H4 (cell line): Measurements from ENCODE around the gene ARHGAP6. TPM values are rescaled to one million over a fixed set of nuclear protein-coding genes. Genes with fewer than 3 reads are reported as not detected.
"Not testable (repeated sequence)": the region's sequence is repeated elsewhere in the genome, so short reads cannot be mapped to it uniquely, and the experiment has no call there.

Experiments
- DNase-seq: peaks from one replicate; pipeline ENCODE4 v3.0.0-alpha.2; 2015; ENCODE audit warnings: low spot score
- total RNA-seq: library from RNA; depleted of rRNA; stranded (reverse); fragments of >200 nt; shearing (Covaris generic); gene quantifications from 2 replicates; pipeline ENCODE4 v1.2.3, GENCODE V29; 2014

The ARHGAP6 gene
- total RNA-seq, 1 experiment from 2014 or later = 0.14 TPM

- no peak for DNase-seq
Measured at GRCh38 chrX:11532291-11533078, 133.2 kb downstream of the ARHGAP6 start.

GRCh38 chrX:11531226-11531625 lies 134.5 kb downstream of the ARHGAP6 start:
- DNase-seq = no peak

- DNase-seq = no peak
Measured at GRCh38 chrX:11530621-11531020, 135.1 kb downstream of the ARHGAP6 start.

GRCh38 chrX:11528623-11529022 lies 137.1 kb downstream of the ARHGAP6 start:
- DNase-seq = no peak

- DNase-seq = no peak
Measured at GRCh38 chrX:11525685-11526084, 140.0 kb downstream of the ARHGAP6 start.

GRCh38 chrX:11519234-11519633 lies 146.5 kb downstream of the ARHGAP6 start:
- not testable (repeated sequence) for DNase-seq

GRCh38 chrX:11509786-11510185 lies 155.9 kb downstream of the ARHGAP6 start:
- no peak for DNase-seq

- DNase-seq = no peak
Measured at GRCh38 chrX:11504234-11504633, 161.5 kb downstream of the ARHGAP6 start.

GRCh38 chrX:11499076-11500044 lies 166.4 kb downstream of the ARHGAP6 start:
- DNase-seq = peak; percentile 43

GRCh38 chrX:11491375-11491774 lies 174.3 kb downstream of the ARHGAP6 start:
- not testable (repeated sequence) for DNase-seq

- no peak for DNase-seq
Measured at GRCh38 chrX:11484290-11484689, 181.4 kb downstream of the ARHGAP6 start.

- DNase-seq = no peak
Measured at GRCh38 chrX:11481035-11481434, 184.7 kb downstream of the ARHGAP6 start.

GRCh38 chrX:11480626-11481025 lies 185.1 kb downstream of the ARHGAP6 start:
- no peak for DNase-seq

GRCh38 chrX:11478911-11479310 lies 186.8 kb downstream of the ARHGAP6 start:
- DNase-seq = no peak

- no peak for DNase-seq
Measured at GRCh38 chrX:11478026-11478425, 187.7 kb downstream of the ARHGAP6 start.

GRCh38 chrX:11474576-11474975 lies 191.1 kb downstream of the ARHGAP6 start:
- DNase-seq = no peak

GRCh38 chrX:11474021-11474420 lies 191.7 kb downstream of the ARHGAP6 start:
- no peak for DNase-seq

GRCh38 chrX:11472879-11473278 lies 192.8 kb downstream of the ARHGAP6 start:
- DNase-seq = no peak

GRCh38 chrX:11472381-11472780 lies 193.3 kb downstream of the ARHGAP6 start:
- DNase-seq = no peak

GRCh38 chrX:11470250-11470974 lies 195.3 kb downstream of the ARHGAP6 start:
- DNase-seq = peak; percentile 29

GRCh38 chrX:11465648-11466411 lies 199.9 kb downstream of the ARHGAP6 start:
- DNase-seq = no peak
